ENCODE data around the gene BSPRY.

GRCh38 chr9:113345671-113346070 lies 3.7 kb upstream of the BSPRY start:
- TF ChIP-seq REST (IDR thresholded peaks at IDR 0.05; ENCODE audit: unreplicated experiment): no peak
- no peak for TF ChIP-seq CTCF (conservative IDR thresholded peaks at IDR 0.05; ENCODE audit: low read depth in 2 of 2)
- no peak for TF ChIP-seq EZH2 (IDR thresholded peaks at IDR 0.05; ENCODE audit: low read depth, unreplicated experiment)
- TF ChIP-seq EZH2phosphoT487 (IDR thresholded peaks at IDR 0.05; ENCODE audit: unreplicated experiment): no peak
- no peak for TF ChIP-seq POLR2AphosphoS5 (IDR thresholded peaks at IDR 0.05; ENCODE audit: low read depth)
